Breast epithelium (tissue), 3 donors: ENCODE results near the gene LRRC45.

Source experiments
- POLR2AphosphoS5 ChIP-seq, 3 donors: sonication (generic); formaldehyde crosslinking; IDR thresholded peaks; one replicate each; pipeline ENCODE4 v1.6.1; 2017; ENCODE audit warnings: antibody characterized with exemption in 3 of 3
- TF ChIP-seq, protein P1 (sequence below), 3 donors: fragments of 450-650 bp; IDR thresholded peaks; one replicate each; pipeline ENCODE4 v1.5.1; 2016 to 2017; ENCODE audit warnings: antibody characterized with exemption in 3 of 3, mild to moderate bottlenecking in 3 of 3, moderate library complexity in 3 of 3

- TF ChIP-seq, protein P1, sequence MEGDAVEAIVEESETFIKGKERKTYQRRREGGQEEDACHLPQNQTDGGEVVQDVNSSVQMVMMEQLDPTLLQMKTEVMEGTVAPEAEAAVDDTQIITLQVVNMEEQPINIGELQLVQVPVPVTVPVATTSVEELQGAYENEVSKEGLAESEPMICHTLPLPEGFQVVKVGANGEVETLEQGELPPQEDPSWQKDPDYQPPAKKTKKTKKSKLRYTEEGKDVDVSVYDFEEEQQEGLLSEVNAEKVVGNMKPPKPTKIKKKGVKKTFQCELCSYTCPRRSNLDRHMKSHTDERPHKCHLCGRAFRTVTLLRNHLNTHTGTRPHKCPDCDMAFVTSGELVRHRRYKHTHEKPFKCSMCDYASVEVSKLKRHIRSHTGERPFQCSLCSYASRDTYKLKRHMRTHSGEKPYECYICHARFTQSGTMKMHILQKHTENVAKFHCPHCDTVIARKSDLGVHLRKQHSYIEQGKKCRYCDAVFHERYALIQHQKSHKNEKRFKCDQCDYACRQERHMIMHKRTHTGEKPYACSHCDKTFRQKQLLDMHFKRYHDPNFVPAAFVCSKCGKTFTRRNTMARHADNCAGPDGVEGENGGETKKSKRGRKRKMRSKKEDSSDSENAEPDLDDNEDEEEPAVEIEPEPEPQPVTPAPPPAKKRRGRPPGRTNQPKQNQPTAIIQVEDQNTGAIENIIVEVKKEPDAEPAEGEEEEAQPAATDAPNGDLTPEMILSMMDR (IDR thresholded peaks at IDR 0.05): no peak
- no peak for TF ChIP-seq POLR2AphosphoS5 (IDR thresholded peaks at IDR 0.05)
These were observed 38.2 kb downstream of the LRRC45 start for GRCh38 chr17:82061047-82061925.
